Suprapubic skin (tissue), 4 donors: Measurements from ENCODE around the gene CPA1.

Source experiments
- CTCF ChIP-seq, 2 donors: fragments of 200-600 bp in 1 of 2; fragments of 450-650 bp in 1 of 2; sonication (generic) in 1 of 2; IDR thresholded peaks; one replicate each; pipeline ENCODE4 v1.5.1; 2016 to 2019; ENCODE audit warnings: antibody characterized with exemption in 2 of 2, mild to moderate bottlenecking in 1 of 2, moderate library complexity in 1 of 2
- EP300 ChIP-seq: sonication (generic); formaldehyde crosslinking; IDR thresholded peaks from one replicate; pipeline ENCODE4 v1.6.1; 2017; ENCODE audit warnings: antibody characterized with exemption
- POLR2A ChIP-seq, 2 donors: fragments of 450-650 bp; IDR thresholded peaks; one replicate each; pipeline ENCODE4 v1.6.1; 2017; ENCODE audit warnings: antibody characterized with exemption in 2 of 2, mild to moderate bottlenecking in 2 of 2, moderate library complexity in 2 of 2
- POLR2AphosphoS5 ChIP-seq, 3 donors: sonication (generic); formaldehyde crosslinking; IDR thresholded peaks; one replicate each; pipeline ENCODE4 v1.6.1; 2017; ENCODE audit warnings: antibody characterized with exemption in 3 of 3

- TF ChIP-seq CTCF (IDR thresholded peaks at IDR 0.05) (no peak), EP300 (no peak), POLR2A (IDR thresholded peaks at IDR 0.05) (no peak), POLR2AphosphoS5 (IDR thresholded peaks at IDR 0.05) (no peak)
These were observed 5.3 kb downstream of the CPA1 start for GRCh38 chr7:130385600-130386066.
